HG02981 (cell line): ENCODE data around the gene OR2Y1.
"Not testable (repeated sequence)": the region's sequence is repeated elsewhere in the genome, so short reads cannot be mapped to it uniquely, and the experiment has no call there.

Experiments
- ATAC-seq: cut with Tn5 transposase; IDR thresholded peaks from one replicate; pipeline ENCODE4 v1.9.1; 2021; ENCODE audit warnings: mild to moderate bottlenecking, moderate library complexity; ENCODE audit not compliant: unreplicated experiment

OR2Y1 gene

GRCh38 chr5:180740953-180741352 is 1.1 kb upstream of the OR2Y1 start:
- ATAC-seq = not testable (repeated sequence)

- no peak for ATAC-seq
Observed at GRCh38 chr5:180739271-180739670, 587 bp downstream of the OR2Y1 start.

GRCh38 chr5:180736536-180736935 is 3.3 kb downstream of the OR2Y1 start:
- no peak for ATAC-seq

- no peak for ATAC-seq
Observed at GRCh38 chr5:180724944-180725343, 14.9 kb downstream of the OR2Y1 start.

- no peak for ATAC-seq
Observed at GRCh38 chr5:180723936-180724335, 15.9 kb downstream of the OR2Y1 start.

- ATAC-seq = no peak
Observed at GRCh38 chr5:180720486-180720885, 19.4 kb downstream of the OR2Y1 start.

GRCh38 chr5:180719781-180720180 is 20.1 kb downstream of the OR2Y1 start:
- no peak for ATAC-seq

GRCh38 chr5:180718810-180719453 is 20.9 kb downstream of the OR2Y1 start:
- ATAC-seq = no peak

GRCh38 chr5:180717989-180718388 is 21.9 kb downstream of the OR2Y1 start:
- no peak for ATAC-seq

- ATAC-seq = no peak
Observed at GRCh38 chr5:180704362-180704761, 35.5 kb downstream of the OR2Y1 start.

- no peak for ATAC-seq
Observed at GRCh38 chr5:180703912-180704311, 35.9 kb downstream of the OR2Y1 start.

- ATAC-seq = not testable (repeated sequence)
Observed at GRCh38 chr5:180703371-180703770, 36.5 kb downstream of the OR2Y1 start.

GRCh38 chr5:180700440-180700839 is 39.4 kb downstream of the OR2Y1 start:
- not testable (repeated sequence) for ATAC-seq

GRCh38 chr5:180699042-180699441 is 40.8 kb downstream of the OR2Y1 start:
- ATAC-seq = no peak

GRCh38 chr5:180696116-180696515 is 43.7 kb downstream of the OR2Y1 start:
- no peak for ATAC-seq

GRCh38 chr5:180692429-180692828 is 47.4 kb downstream of the OR2Y1 start:
- ATAC-seq = no peak

GRCh38 chr5:180691046-180691445 is 48.8 kb downstream of the OR2Y1 start:
- ATAC-seq = no peak

- ATAC-seq = no peak
Observed at GRCh38 chr5:180690562-180690961, 49.3 kb downstream of the OR2Y1 start.

GRCh38 chr5:180689775-180690174 is 50.1 kb downstream of the OR2Y1 start:
- ATAC-seq = no peak
